KMS-11 (cell line): ENCODE measurements around the gene RALGAPA1.

Source experiments
- H2AFZ ChIP-seq: fragments of 200-600 bp; sonication (generic); 2 replicates; pipeline ENCODE4 v1.6.1; 2016; ENCODE audit warnings: antibody characterized with exemption, mixed run types, low read depth
- H3K27ac ChIP-seq: fragments of 200-600 bp; sonication (generic); 2 replicates; pipeline ENCODE4 v1.6.1; 2016; ENCODE audit warnings: mild to moderate bottlenecking, mixed run types
- H3K27me3 ChIP-seq: fragments of 200-600 bp; sonication (generic); 2 replicates; pipeline ENCODE4 v1.6.1; 2017; ENCODE audit warnings: mild to moderate bottlenecking, low read depth, mixed run types, moderate library complexity; ENCODE audit not compliant: insufficient read depth
- H3K36me3 ChIP-seq: fragments of 200-600 bp; sonication (generic); 2 replicates; pipeline ENCODE4 v1.6.1; 2017; ENCODE audit warnings: mild to moderate bottlenecking, mixed run types; ENCODE audit not compliant: insufficient read depth
- H3K4me1 ChIP-seq: fragments of 200-600 bp; sonication (generic); 2 replicates; pipeline ENCODE4 v1.6.1; 2016; ENCODE audit warnings: mild to moderate bottlenecking, low read depth, mixed run types; ENCODE audit not compliant: poor library complexity, severe bottlenecking
- H3K4me2 ChIP-seq: fragments of 200-600 bp; sonication (generic); 2 replicates; pipeline ENCODE4 v1.7.0; 2016; ENCODE audit warnings: mild to moderate bottlenecking, mixed run types
- H3K4me3 ChIP-seq: fragments of 200-600 bp; sonication (generic); IDR thresholded peaks from 2 replicates; pipeline ENCODE4 v1.6.1; 2017; ENCODE audit warnings: low read depth, low read length, mixed read lengths; ENCODE audit not compliant: insufficient read depth
- H3K79me2 ChIP-seq: fragments of 200-600 bp; sonication (generic); 2 replicates; pipeline ENCODE4 v1.6.1; 2016; ENCODE audit warnings: low read depth, mixed run types; ENCODE audit not compliant: insufficient read depth
- H3K9ac ChIP-seq: fragments of 200-600 bp; sonication (generic); 2 replicates; pipeline ENCODE4 v1.6.1; 2016; ENCODE audit warnings: mild to moderate bottlenecking, mixed run types
- H4K20me1 ChIP-seq: fragments of 200-600 bp; sonication (generic); 2 replicates; pipeline ENCODE4 v1.6.1; 2016; ENCODE audit warnings: mild to moderate bottlenecking, mixed run types; ENCODE audit not compliant: insufficient read depth
- TF ChIP-seq, protein P1 (sequence below): fragments of 200-600 bp; sonication (generic); conservative IDR thresholded peaks from 2 replicates; pipeline ENCODE4 v1.6.1; 2017; ENCODE audit warnings: low read depth, mild to moderate bottlenecking, antibody characterized with exemption, low read length, moderate library complexity, mixed read lengths

Gene RALGAPA1

DNA sequence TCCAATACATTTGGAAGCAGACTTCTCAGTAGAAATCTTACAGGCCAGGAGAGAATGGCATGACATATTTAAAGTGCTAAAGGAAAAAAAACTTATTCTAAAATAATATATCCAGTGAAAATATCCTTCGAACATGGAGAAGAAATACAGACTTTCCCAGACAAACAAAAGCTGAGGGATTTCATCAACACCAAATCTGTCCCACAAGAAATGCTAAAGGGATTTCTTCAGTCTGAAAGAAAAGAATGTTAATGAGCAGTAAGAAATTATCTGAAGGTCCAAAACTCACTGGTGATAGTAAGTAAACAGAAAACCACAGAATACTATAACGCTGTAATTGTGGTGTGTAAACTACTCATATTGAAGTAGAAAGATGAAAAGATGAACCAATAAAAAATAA, 171.2 kb downstream of the RALGAPA1 start:
- no peaks in the 10 kb centered on the region for H3K79me2 ChIP-seq
- H4K20me1 ChIP-seq, result no peaks in the 10 kb centered on the region
- no peak overlapping the region for H2AFZ ChIP-seq
- H3K9ac ChIP-seq, result no peak overlapping the region
- H3K27ac ChIP-seq, result no peak overlapping the region
- H3K4me2 ChIP-seq, result no peak overlapping the region
- H3K36me3 ChIP-seq, result no peaks in the 10 kb centered on the region
- TF ChIP-seq, protein P1, sequence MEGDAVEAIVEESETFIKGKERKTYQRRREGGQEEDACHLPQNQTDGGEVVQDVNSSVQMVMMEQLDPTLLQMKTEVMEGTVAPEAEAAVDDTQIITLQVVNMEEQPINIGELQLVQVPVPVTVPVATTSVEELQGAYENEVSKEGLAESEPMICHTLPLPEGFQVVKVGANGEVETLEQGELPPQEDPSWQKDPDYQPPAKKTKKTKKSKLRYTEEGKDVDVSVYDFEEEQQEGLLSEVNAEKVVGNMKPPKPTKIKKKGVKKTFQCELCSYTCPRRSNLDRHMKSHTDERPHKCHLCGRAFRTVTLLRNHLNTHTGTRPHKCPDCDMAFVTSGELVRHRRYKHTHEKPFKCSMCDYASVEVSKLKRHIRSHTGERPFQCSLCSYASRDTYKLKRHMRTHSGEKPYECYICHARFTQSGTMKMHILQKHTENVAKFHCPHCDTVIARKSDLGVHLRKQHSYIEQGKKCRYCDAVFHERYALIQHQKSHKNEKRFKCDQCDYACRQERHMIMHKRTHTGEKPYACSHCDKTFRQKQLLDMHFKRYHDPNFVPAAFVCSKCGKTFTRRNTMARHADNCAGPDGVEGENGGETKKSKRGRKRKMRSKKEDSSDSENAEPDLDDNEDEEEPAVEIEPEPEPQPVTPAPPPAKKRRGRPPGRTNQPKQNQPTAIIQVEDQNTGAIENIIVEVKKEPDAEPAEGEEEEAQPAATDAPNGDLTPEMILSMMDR, result no peak
- H3K4me1 ChIP-seq, result no peaks in the 10 kb centered on the region
- no peaks in the 10 kb centered on the region for H3K27me3 ChIP-seq
- H3K4me3 ChIP-seq, result no peak overlapping the region

GRCh38 chr14:35637269-35637668, 171.8 kb downstream of the RALGAPA1 start:
- Histone ChIP-seq H3K4me1 (no peaks in the 10 kb centered on the region), H2AFZ (no peak overlapping the region), H3K27me3 (no peaks in the 10 kb centered on the region), H3K4me3 (no peak overlapping the region), H3K27ac (no peak overlapping the region), H3K79me2 (no peaks in the 10 kb centered on the region), H4K20me1 (no peaks in the 10 kb centered on the region), H3K4me2 (no peak overlapping the region), H3K36me3 (no peaks in the 10 kb centered on the region), H3K9ac (no peak overlapping the region)
- TF ChIP-seq, protein P1, result no peak

DNA sequence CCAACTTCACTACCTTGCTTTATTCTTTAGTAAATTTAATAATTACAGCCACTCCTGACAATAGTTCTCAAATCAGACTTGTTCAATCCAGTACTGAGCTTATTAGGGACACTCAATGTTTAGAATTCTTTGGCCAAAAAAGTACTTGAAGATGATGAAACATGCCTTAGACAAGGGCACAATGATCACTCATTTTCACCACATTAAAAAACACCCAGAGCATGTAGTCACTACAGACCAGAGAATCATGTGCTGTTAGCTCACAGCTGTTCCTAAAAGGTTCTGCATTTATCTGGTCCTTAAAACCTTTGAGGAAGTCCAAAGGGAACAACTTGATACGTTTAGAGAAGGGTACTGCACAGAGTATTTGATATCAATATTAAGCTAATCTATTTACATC, 176.4 kb downstream of the RALGAPA1 start:
- no peaks in the 10 kb centered on the region for H3K79me2 ChIP-seq
- H2AFZ ChIP-seq, result no peak overlapping the region
- no peaks in the 10 kb centered on the region for H4K20me1 ChIP-seq
- H3K4me2 ChIP-seq, result no peak overlapping the region
- no peaks in the 10 kb centered on the region for H3K4me1 ChIP-seq
- H3K36me3 ChIP-seq, result no peaks in the 10 kb centered on the region
- no peaks in the 10 kb centered on the region for H3K27me3 ChIP-seq
- H3K27ac ChIP-seq, result no peak overlapping the region
- TF ChIP-seq, protein P1, result no peak
- no peak overlapping the region for H3K9ac ChIP-seq
- no peak overlapping the region for H3K4me3 ChIP-seq

- no peaks in the 10 kb centered on the region for H3K79me2 ChIP-seq
- no peak overlapping the region for H3K4me2 ChIP-seq
- H3K27ac ChIP-seq, result no peak overlapping the region
- no peaks in the 10 kb centered on the region for H3K4me1 ChIP-seq
- TF ChIP-seq, protein P1, result no peak
- H2AFZ ChIP-seq, result no peak overlapping the region
- no peaks in the 10 kb centered on the region for H3K36me3 ChIP-seq
- no peaks in the 10 kb centered on the region for H3K27me3 ChIP-seq
- H3K9ac ChIP-seq, result no peak overlapping the region
- no peak overlapping the region for H3K4me3 ChIP-seq
- no peaks in the 10 kb centered on the region for H4K20me1 ChIP-seq
These were observed 176.8 kb downstream of the RALGAPA1 start for GRCh38 chr14:35632271-35632670.
